Activated naive CD4-positive, alpha-beta T cell treated with Interleukin-2 at 50 U/mL for 16 hours (primary cell): ENCODE results near the gene SEMA5B.

Source experiments
- DNase-seq: peaks from one replicate; pipeline ENCODE4 v3.0.0-alpha.2; 2020

SEMA5B gene

GRCh38 chr3:122940628-122941086, 86.9 kb downstream of the SEMA5B start:
- no peak for DNase-seq

- no peak for DNase-seq
These were observed 88.7 kb downstream of the SEMA5B start for GRCh38 chr3:122938783-122939425.

- DNase-seq, result no peak
These were observed 89.8 kb downstream of the SEMA5B start for GRCh38 chr3:122937745-122938144.

DNA sequence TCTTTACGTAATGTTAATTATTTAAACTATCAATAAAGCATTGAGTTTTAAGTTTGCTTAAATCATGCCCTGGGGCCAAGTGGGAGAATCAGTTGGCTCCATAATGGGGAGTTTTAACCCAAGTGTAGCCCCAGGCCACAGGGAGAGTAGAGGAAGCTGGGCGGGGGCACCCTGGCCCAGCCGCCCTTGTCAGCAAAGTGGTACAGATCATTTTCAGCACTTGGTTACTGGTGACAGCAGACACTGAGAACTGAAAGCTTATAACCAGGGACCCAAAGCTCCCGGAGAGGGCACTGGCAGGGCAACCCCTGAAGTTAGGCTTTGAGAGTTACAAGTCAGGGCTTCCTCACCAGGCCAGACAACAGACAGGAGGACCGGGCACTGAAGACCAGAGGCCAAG, 90.6 kb downstream of the SEMA5B start:
- DNase-seq, result no peak

- DNase-seq, result no peak
These were observed 91.2 kb downstream of the SEMA5B start for GRCh38 chr3:122936335-122936734.

GRCh38 chr3:122934251-122934650, 93.3 kb downstream of the SEMA5B start:
- no peak for DNase-seq

DNA sequence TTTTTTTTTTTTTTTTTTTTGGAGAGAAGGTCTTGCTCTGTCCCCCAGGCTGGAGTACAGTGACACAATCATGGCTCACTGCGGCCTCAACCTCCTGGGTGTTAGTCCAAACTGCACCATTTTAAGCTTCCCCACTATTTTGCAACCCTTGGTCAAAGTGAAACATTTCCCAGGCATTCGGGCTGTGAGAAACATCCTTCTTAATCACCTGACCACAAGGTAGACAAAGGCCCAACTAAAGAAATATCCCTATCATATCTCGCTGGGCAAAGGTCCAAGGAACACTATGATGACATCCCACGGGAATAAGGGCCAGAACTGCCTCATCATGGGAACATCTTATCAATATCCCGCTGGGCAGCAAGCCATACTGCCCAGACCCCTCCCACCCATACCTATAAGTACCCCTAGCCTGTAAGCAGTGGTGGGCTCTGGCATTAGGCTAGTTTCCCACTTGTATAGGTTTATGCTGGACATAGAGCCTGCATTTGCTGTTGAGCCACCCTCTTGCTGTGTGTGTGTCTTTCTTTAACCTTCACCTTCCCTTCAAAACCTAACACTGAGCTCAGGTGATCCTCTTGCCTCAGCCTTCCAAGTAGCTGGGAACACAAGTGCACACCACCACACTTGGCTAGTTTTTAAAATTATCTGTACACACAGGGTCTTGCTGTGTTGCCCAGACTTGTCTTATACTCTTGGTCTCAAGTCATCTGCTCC, 95.2 kb downstream of the SEMA5B start:
- DNase-seq, result no peak

DNA sequence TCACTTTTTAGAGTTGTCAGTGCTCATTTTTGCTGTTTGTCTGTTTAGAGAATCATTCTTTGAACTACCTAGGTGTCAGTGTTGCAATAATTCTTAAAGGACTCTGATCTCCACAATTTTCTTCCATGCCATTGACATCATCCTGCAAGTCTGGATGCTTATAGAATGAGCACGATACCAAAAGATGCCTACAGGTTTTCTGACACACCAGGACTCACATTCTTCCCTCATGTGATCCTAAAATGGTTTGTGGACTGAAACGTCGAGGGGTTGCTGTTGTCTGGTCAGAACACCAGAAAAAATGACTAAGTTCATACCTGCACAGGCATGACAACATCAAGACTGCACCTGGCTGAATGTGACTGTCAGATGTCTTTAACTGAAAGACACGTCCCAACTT, 95.9 kb downstream of the SEMA5B start:
- no peak for DNase-seq

- no peak for DNase-seq
These were observed 97.2 kb downstream of the SEMA5B start for GRCh38 chr3:122930063-122930997.

DNA sequence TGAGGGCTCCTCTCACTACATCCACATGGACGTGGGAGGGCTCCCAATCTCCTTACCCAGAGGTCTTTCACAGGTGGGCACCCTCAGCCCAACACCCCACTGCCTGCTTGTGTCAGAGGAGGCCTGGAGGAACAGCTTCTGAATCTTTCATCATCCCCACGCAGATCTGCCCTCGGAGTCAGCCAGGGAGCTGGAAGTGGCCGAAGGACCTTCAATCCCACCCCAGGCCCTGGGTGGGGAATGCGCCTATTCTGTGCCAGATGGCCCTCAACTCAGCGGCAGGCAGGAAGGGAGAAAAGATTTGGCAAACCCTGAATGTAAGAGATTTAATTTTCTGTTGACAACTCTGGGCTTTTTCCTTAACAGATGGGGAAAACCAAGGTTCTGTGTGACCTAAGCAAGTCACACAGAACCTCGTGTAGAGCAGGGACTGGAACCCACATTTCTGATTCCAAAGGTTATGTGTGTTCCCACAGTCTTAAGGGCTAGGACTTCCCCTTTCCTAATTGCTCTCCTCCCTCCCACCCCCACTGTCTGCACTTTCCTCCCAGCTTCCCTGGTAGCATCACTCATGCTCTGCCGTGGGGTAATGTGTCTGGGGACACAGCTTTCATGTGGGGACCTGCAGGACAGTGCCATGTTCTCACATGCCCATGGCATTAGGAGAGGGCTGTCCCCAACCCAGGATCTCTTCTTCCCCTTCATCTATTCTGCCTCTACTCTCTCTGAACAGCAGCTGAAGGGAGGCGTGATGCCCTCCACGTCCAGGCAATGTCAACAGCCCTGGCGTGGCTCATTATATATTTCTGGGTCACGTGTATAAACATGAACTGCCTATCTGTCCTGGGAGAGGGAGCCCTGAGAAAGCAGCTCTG, 98.1 kb downstream of the SEMA5B start:
- DNase-seq, result no peak

DNA sequence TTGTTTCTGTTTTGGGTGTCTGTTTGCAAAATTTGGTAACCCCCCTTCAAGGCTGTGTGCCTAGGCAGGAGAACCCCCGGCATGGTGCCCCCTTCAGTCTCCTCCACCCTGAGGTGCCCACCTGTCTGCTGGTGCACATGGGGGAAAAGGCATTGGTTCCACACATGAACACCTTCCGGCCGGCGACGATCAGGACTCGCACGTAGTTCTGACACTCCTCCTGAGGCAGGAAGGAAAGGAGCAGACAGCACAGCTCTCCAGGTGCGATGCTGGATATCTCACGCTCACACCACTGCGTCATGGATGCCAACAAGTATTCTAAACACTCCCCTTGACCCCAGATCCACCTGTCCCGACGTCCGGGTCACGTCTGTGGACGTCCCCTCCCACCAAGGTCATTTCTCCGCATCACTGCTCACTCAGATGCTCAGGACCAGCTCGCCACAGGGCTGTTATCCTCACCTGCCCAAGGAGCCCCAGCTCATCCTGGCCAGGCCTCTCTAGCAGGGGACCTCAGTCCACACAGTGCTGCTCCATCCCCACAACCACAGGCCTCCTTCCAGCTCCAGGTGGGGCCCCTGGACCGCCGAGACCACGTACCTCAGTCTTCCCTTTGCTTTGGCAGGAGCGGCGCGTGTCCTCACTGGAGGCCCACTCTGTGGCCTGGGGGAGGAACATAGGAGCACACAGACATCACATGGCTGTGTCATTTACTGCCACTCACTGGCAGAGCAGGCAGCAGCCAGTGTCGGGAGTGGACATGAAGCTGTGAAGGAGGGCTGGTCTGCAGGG, 99.0 kb downstream of the SEMA5B start:
- no peak for DNase-seq

DNA sequence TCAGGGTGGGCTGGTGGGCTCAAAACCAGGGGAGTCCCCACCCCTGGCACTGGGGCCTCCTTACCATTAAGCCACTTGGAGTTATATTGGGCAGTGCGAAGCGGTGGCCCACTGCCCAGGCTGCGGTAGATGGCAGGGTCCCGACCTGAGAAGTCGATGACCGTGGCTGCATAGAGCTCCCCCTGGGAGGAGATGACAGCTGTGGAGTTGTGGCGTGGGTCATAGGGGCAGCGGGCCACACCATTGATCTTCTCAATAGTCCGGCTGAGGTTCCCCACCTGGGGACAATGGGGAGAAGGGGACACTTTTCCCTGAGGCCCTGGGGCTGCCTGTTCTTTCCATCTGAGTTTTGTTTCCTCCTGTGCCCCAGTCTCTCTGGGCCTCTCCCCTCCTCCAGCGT, 99.8 kb downstream of the SEMA5B start:
- no peak for DNase-seq

DNA sequence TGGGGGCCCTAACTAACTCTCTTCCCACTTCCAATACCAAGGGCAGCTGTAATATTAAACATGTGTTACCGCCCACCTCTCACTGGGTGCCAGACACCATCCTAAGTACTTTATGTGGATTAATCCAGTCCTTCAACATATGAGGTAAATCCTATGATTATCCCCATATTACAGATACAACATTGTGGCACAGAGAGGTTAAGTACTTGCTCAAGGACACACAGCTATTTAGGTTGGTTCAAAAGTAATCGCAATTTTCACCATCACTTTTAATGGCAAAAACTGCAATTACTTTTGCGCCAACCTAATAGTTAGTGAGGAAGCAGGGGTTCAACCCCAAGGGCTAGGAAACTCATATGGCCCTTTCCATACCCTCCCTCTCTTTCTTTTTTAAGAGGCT, 100.8 kb downstream of the SEMA5B start:
- no peak for DNase-seq

- no peak for DNase-seq
These were observed 101.2 kb downstream of the SEMA5B start for GRCh38 chr3:122926322-122926721.

GRCh38 chr3:122925756-122926155, 101.8 kb downstream of the SEMA5B start:
- no peak for DNase-seq

DNA sequence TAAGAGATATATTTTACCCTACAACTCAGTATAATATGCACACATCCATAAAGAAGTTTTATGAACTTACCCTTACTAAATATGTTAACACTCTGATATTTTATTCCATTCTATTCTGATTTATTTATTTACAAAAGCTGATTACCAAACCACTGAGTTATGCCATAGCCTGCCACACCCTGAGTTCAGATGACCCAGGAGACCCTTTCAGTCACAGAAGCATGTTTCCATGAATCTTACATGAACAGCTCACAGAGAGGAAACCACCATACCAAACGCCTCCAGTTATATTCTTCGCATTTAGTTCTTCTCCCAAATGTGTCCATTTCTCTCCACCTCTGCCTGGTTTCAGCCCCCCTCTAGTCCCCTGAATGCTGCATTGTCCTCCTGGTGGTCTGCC, 103.5 kb downstream of the SEMA5B start:
- DNase-seq, result no peak

GRCh38 chr3:122923611-122924010, 104.0 kb downstream of the SEMA5B start:
- no peak for DNase-seq

DNA sequence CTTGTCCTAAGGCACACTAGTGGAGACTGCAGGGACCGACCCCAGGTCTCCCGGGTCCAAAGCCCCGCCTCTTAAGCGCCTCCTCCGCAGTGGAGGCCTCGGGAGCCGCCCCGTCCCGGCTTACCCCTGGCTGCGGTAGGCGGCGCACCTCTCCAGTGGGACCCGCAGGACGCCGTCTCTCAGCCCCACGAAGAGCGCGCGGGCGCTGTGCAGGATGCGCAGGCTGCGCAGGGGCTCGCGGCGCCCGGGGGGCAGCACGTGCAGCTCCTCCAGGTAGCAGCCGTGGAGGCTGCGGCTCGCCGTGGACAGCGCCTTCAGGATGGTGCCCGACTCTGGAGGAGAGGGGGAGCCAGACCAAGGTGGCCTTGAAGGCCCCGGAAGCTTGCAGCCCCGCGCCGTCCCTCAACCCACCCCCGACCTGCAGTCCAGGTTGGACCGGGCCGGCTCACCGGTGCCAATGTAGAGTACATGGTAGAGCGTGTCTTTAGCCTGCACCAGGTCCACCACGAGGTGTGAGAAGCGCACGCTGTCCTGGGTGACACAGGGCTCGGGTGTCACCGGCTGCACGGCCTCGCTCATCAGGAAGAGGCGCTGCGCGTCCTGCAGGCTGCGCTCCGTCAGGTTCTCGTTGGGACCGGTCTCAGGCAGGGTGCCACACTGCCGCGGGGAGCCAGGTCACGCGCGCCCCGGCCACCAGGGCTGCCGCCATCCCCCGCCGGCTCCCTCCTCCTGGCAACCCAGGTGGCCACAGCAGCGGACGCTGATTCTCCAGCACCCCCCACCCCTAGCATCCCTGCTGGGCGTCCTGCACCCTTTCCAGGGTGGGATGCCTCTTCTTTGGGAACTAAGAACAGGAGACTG, 105.5 kb downstream of the SEMA5B start:
- peak; percentile 7 for DNase-seq

- no peak for DNase-seq
These were observed 106.6 kb downstream of the SEMA5B start for GRCh38 chr3:122920986-122921385.

GRCh38 chr3:122919291-122919610, 108.3 kb downstream of the SEMA5B start:
- DNase-seq, result no peak
